Measurements from ENCODE around the gene TUBGCP6.

TUBGCP6 gene

GRCh38 chr22:50260434-50260800, 15.6 kb upstream of the TUBGCP6 start:
- POLR2A ChIA-PET: interaction anchor here (0.8 to 1.9 kb wide), 9 partner anchors 8 to 265 kb away, joined by 3 to 13 read pairs (median 4); partner anchors contain the start of genes HDAC10 and SCO2
- CTCF ChIA-PET: interaction anchor here (1.1 to 1.4 kb wide), 3 partner anchors 8 to 19 kb away, joined by 4 read pairs; no protein-coding TSS in a partner anchor
- DNase-seq (ENCODE audit: extremely low spot score): no peak
- TF ChIP-seq SUZ12 (IDR thresholded peaks at IDR 0.05) (no peak), TARDBP (IDR thresholded peaks at IDR 0.05) (no peak), FOXK2 (IDR thresholded peaks at IDR 0.05) (no peak), PKNOX1 (IDR thresholded peaks at IDR 0.05) (no peak), L3MBTL2 (conservative IDR thresholded peaks at IDR 0.05) (no peak), FOXA1 (IDR thresholded peaks at IDR 0.05) (no peak), BHLHE40 (IDR thresholded peaks at IDR 0.05; ENCODE audit: borderline replicate concordance) (no peak), ELF4 (IDR thresholded peaks at IDR 0.05) (no peak), SP1 (IDR thresholded peaks at IDR 0.05) (no peak), LEF1 (IDR thresholded peaks at IDR 0.05; ENCODE audit: borderline replicate concordance) (no peak), ZNF384 (IDR thresholded peaks at IDR 0.05) (no peak), ARNT (IDR thresholded peaks at IDR 0.05) (no peak), CTBP1 (IDR thresholded peaks at IDR 0.05; ENCODE audit: borderline replicate concordance) (no peak), NFRKB (IDR thresholded peaks at IDR 0.05) (no peak)

- no peak for DNase-seq (ENCODE audit: extremely low spot score)
- CTCF ChIA-PET: no interaction called here
- TF ChIP-seq SUZ12 (IDR thresholded peaks at IDR 0.05): no peak
- TF ChIP-seq LEF1 (IDR thresholded peaks at IDR 0.05; ENCODE audit: borderline replicate concordance): no peak
- TF ChIP-seq L3MBTL2 (conservative IDR thresholded peaks at IDR 0.05): no peak
- no peak for TF ChIP-seq ARNT (IDR thresholded peaks at IDR 0.05)
- POLR2A ChIA-PET: interaction anchor here (1.0 to 1.6 kb wide), 3 partner anchors 13 to 62 kb away, joined by 3 to 6 read pairs (median 3); no protein-coding TSS in a partner anchor
These were observed 14.5 kb upstream of the TUBGCP6 start for GRCh38 chr22:50259302-50259701.

GRCh38 chr22:50258361-50259292, 13.8 kb upstream of the TUBGCP6 start:
- no peak for DNase-seq (ENCODE audit: extremely low spot score)
- POLR2A ChIA-PET: interaction anchor here (1.0 to 1.1 kb wide), 2 partner anchors 13 to 62 kb away, joined by 3 read pairs; no protein-coding TSS in a partner anchor
- no peak for TF ChIP-seq NFRKB (IDR thresholded peaks at IDR 0.05)
- TF ChIP-seq TARDBP (IDR thresholded peaks at IDR 0.05): no peak
- TF ChIP-seq ARNT (IDR thresholded peaks at IDR 0.05): no peak
- TF ChIP-seq PKNOX1 (IDR thresholded peaks at IDR 0.05): no peak
- no peak for TF ChIP-seq FOXM1 (IDR thresholded peaks at IDR 0.05; ENCODE audit: borderline replicate concordance)
- no peak for TF ChIP-seq SP1 (IDR thresholded peaks at IDR 0.05)
- TF ChIP-seq FOXA1 (IDR thresholded peaks at IDR 0.05): no peak
- no peak for TF ChIP-seq ELF4 (IDR thresholded peaks at IDR 0.05)
- no peak for TF ChIP-seq BHLHE40 (IDR thresholded peaks at IDR 0.05; ENCODE audit: borderline replicate concordance)
- TF ChIP-seq ZNF384 (IDR thresholded peaks at IDR 0.05): no peak
- no peak for TF ChIP-seq CTBP1 (IDR thresholded peaks at IDR 0.05; ENCODE audit: borderline replicate concordance)
- no peak for TF ChIP-seq L3MBTL2 (conservative IDR thresholded peaks at IDR 0.05)
- no peak for TF ChIP-seq HDGF (IDR thresholded peaks at IDR 0.05; ENCODE audit: borderline replicate concordance)
- no peak for TF ChIP-seq LEF1 (IDR thresholded peaks at IDR 0.05; ENCODE audit: borderline replicate concordance)
- TF ChIP-seq SUZ12 (IDR thresholded peaks at IDR 0.05): no peak
- TF ChIP-seq FOXK2 (IDR thresholded peaks at IDR 0.05): no peak
- CTCF ChIA-PET: no interaction called here

GRCh38 chr22:50257451-50258360, 12.9 kb upstream of the TUBGCP6 start:
- TF ChIP-seq SUZ12 (IDR thresholded peaks at IDR 0.05) (no peak), TARDBP (IDR thresholded peaks at IDR 0.05) (no peak)
- ChIA-PET POLR2A (no interaction called here), CTCF (no interaction called here)
- no peak for DNase-seq (ENCODE audit: extremely low spot score)

GRCh38 chr22:50257041-50257440, 12.2 kb upstream of the TUBGCP6 start:
- no peak for TF ChIP-seq NFRKB (IDR thresholded peaks at IDR 0.05)
- TF ChIP-seq FOXK2 (IDR thresholded peaks at IDR 0.05): no peak
- no peak for TF ChIP-seq L3MBTL2 (conservative IDR thresholded peaks at IDR 0.05)
- TF ChIP-seq SP1 (IDR thresholded peaks at IDR 0.05): no peak
- TF ChIP-seq ARNT (IDR thresholded peaks at IDR 0.05): no peak
- no peak for TF ChIP-seq ZNF384 (IDR thresholded peaks at IDR 0.05)
- no peak for TF ChIP-seq FOXA1 (IDR thresholded peaks at IDR 0.05)
- no peak for TF ChIP-seq LEF1 (IDR thresholded peaks at IDR 0.05; ENCODE audit: borderline replicate concordance)
- TF ChIP-seq FOXM1 (IDR thresholded peaks at IDR 0.05; ENCODE audit: borderline replicate concordance): no peak
- no peak for TF ChIP-seq HDGF (IDR thresholded peaks at IDR 0.05; ENCODE audit: borderline replicate concordance)
- no peak for TF ChIP-seq TARDBP (IDR thresholded peaks at IDR 0.05)
- no peak for TF ChIP-seq ELF4 (IDR thresholded peaks at IDR 0.05)
- no peak for TF ChIP-seq SUZ12 (IDR thresholded peaks at IDR 0.05)
- TF ChIP-seq PKNOX1 (IDR thresholded peaks at IDR 0.05): no peak
- no peak for TF ChIP-seq BHLHE40 (IDR thresholded peaks at IDR 0.05; ENCODE audit: borderline replicate concordance)
- DNase-seq (ENCODE audit: extremely low spot score): no peak
- ChIA-PET CTCF (no interaction called here), POLR2A (no interaction called here)
